ENCODE data around the gene OPCML.

Gene OPCML

GRCh38 chr11:133224271-133224670 is 308.0 kb downstream of the OPCML start:
- DNase-seq, result no peak

- DNase-seq, result no peak
These were observed 309.6 kb downstream of the OPCML start for GRCh38 chr11:133222425-133223330.

DNA sequence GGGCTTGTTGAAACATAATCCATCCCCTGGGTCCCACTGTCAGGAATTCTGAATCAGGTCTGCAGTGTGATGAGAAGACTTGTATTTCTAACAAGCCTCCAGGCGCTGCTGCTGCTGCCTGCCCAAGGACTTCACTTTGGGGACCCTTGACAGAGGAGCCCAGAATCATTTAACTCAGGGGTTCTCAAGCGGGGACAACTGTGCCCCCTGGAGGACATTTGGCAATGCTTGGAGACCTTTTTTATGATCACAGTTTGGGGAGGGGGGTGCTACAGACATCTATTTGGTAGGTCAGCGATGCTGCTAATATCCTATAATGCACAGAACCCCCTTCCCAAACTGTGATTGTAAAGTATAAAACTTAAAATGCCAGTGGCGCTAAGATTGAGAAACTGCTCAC is 312.8 kb downstream of the OPCML start:
- DNase-seq, result no peak

- no peak for DNase-seq
These were observed 315.5 kb downstream of the OPCML start for GRCh38 chr11:133216813-133217212.

GRCh38 chr11:133215596-133216230 is 316.6 kb downstream of the OPCML start:
- no peak for DNase-seq

DNA sequence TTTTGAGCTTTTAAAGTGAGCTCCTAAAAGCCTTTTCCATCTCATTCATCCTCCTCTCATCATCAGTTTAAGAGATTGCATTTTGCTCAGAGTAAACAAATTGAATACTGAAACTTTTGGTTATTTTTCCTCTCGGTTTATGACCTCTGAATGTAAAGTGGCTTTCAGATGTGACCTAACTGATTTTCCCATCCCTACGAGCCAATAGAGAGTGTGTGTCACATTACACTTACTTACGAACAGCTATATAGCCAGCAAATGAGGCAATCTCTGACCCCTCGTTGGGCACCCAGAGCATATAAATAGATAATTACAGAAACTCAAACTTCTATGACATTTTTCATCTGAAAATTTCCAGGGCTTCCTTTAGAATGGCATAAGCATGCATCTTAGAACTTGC is 317.7 kb downstream of the OPCML start:
- DNase-seq, result no peak

- DNase-seq, result no peak
These were observed 320.1 kb downstream of the OPCML start for GRCh38 chr11:133212201-133212600.

- DNase-seq, result no peak
These were observed 324.3 kb downstream of the OPCML start for GRCh38 chr11:133207995-133208394.

DNA sequence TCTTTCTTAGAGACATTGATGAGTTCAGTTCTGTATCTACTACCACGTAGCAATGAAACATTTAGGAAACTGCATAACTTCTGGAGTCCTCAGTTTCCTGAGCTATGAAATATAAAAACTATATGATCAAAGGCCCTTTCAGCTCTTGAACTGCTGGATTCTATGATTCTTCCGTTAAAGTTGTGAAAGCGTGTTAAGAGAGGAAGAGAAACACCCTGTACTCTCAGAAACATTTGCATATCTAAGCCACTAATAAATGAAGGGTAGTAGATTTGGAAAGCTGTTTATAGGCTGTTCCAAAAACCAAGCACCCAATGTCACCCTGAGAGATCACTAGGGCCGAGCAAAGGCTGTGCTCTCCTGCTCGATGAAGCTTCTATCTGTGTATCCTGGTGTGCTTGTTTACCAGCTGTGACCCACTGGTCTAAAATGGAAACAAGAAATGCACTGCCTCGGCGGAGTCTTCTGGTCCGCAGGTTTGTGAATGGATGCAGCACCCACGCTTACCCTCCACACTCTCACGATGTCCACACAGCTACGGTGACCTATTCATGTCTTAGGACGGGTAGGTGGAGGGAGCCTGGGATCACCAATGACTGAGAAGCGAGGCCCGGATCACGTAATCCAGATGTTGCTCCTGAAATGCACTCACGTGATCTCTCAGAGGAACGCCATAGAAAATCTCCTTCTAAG is 325.8 kb downstream of the OPCML start:
- no peak for DNase-seq

DNA sequence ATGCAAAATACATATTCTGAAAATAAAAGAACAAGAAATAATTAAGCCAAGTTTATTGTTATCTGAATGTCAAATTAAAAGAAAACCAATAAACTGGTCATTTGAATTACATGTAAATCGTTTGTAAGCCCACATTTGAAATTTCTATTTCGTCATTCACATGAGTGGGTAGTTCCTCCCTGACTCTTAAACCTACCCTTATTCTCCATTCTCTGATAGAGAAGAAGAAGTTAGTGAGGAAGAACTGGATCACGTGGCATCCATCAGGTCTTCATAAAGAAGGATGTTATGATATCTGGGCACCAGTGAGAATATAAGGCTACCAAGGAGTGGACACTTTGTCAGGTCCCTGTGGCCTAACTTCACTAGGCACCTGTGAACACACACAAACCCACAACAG is 328.1 kb downstream of the OPCML start:
- no peak for DNase-seq

- DNase-seq, result no peak
These were observed 329.5 kb downstream of the OPCML start for GRCh38 chr11:133202816-133203215.

- DNase-seq, result no peak
These were observed 333.9 kb downstream of the OPCML start for GRCh38 chr11:133198438-133198837.

DNA sequence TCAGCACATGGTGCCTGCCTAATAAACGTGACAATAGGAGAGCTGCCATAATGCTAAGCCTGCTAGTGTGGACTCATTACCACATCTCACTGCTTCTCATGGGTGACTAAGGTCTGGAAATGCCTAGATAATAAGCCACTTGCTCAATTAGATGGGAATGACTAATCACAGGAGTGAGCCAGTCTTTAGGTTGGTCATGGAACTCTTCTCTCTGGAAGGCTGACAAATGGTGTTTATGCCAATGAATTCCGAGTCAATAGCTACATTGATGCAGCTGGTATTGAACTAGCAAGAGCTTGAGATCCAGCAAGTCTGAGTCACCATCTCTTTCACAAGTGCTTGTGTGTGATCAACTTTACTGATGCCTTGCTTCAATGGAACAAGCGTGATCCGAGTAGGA is 334.9 kb downstream of the OPCML start:
- DNase-seq, result no peak

DNA sequence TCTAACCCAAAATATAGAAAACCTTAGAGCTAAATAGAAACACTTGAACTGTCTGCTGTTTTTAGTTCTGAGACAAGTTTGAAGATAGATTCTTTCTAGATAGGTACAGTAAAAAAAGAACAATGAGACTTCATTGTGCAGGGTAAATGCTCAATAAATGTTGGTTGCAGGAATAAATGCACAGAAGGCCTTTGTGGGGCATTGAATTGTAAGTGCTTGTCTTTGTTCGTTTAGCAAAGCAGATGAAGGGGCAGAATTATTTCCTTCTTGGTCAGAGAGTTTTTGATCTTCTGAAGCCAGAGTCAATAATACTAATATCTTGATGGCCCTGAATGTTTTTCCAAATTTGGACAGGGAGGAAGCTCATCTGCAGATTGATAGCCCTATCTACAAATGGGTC is 340.4 kb downstream of the OPCML start:
- DNase-seq, result no peak

- DNase-seq, result no peak
These were observed 350.6 kb downstream of the OPCML start for GRCh38 chr11:133181667-133182066.

DNA sequence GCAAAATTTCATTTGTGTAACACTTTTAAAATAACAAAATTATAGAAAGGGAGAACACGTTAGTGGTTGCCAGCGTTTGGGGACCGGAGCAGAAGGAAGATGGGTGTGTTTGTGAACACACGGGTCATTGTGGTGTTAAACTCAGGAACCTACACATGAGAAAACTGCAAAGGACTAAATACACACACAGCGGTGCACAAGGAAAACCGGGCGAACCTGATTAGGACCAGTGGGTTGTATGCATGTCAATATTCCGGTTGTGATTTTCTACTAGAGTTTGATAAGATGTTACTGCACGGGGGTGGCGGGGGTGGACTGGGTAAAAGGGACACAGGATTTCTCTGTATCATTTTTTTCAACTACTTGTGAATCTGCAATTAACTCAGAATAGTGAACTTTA is 351.2 kb downstream of the OPCML start:
- DNase-seq, result no peak

DNA sequence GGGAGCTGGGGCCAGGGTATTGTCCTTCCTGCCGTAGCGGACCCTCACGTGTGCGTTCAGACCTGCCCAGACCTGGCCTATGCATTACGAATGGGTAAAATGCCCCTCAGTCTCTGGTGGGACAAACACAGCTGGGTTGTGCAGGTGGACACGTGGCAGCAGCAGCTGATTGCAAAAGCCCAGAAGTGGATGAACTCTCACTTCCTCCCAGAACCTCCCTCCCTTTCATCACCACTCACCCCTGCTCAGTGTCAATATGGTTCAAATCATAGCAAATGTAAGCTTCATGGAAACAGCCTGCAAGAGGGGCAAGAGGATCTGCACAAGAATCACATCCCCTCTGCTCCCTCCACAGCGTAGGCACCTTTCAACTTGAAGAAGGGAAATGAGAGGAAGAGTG is 352.1 kb downstream of the OPCML start:
- no peak for DNase-seq

GRCh38 chr11:133176748-133177147 is 355.6 kb downstream of the OPCML start:
- DNase-seq, result no peak

GRCh38 chr11:133175103-133175502 is 357.2 kb downstream of the OPCML start:
- no peak for DNase-seq

DNA sequence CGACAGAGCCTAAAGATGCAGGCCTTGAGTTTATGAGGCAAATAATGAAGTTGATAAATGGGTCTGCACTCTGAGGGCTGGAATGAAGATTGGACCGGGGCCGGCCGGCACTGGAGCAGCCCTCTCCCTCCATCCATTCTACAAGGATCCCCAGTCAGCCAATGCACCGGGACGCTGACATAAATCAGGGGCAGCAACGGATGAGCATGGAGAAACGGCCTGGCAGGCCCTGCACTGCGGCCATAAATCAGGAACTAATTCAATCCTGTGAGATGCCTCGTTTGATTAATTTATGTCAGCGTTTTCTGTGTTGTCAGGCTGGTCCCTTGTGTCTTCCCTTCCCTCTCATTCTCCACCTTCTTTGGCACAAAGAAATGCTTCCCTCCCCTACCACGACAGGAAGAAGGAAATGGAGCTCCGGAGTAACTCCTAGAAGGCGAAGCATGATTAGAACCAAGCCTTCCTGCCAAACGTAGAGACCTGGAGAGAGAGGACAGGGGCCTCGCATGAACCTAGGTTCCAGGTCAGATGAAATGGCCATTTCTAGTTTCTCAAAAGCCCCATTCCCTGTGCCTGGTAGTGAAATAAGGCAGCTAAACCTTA is 358.4 kb downstream of the OPCML start:
- no peak for DNase-seq

- DNase-seq, result no peak
These were observed 360.0 kb downstream of the OPCML start for GRCh38 chr11:133172349-133172748.

DNA sequence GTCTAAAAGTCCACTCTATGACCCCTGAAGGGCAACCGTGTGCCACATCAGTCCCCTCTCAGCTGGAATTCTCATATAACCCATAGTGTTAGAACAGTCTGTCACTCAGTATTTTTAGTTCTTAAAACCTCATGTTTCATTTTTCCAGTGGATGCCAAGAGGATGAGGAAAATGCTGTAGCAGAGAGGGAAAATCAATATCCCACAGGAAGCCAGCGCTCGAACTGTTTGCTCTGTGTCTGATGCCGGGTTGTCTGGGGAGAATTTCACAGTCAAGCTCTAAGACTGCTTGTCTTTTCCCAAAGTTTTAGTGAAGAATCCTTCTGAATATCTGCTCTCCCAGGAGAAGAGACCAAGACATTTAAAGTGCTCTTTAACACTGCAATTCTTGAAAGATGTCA is 360.9 kb downstream of the OPCML start:
- no peak for DNase-seq

- DNase-seq, result no peak
These were observed 364.3 kb downstream of the OPCML start for GRCh38 chr11:133168016-133168415.

All from bone marrow (tissue), 2 donors.